HG02610 (cell line): ENCODE results near the gene LGALS3BP.

ENCODE experiments used
- ATAC-seq: cut with Tn5 transposase; IDR thresholded peaks from one replicate; pipeline ENCODE4 v1.9.1; 2021; ENCODE audit warnings: mild to moderate bottlenecking, moderate library complexity; ENCODE audit not compliant: unreplicated experiment

Gene LGALS3BP

GRCh38 chr17:79014158-79014758 lies 34.5 kb upstream of the LGALS3BP start:
- no peak for ATAC-seq

- ATAC-seq = no peak
These were observed 32.9 kb upstream of the LGALS3BP start for GRCh38 chr17:79012563-79013134.

GRCh38 chr17:79011451-79012147 lies 31.9 kb upstream of the LGALS3BP start:
- ATAC-seq = no peak

DNA sequence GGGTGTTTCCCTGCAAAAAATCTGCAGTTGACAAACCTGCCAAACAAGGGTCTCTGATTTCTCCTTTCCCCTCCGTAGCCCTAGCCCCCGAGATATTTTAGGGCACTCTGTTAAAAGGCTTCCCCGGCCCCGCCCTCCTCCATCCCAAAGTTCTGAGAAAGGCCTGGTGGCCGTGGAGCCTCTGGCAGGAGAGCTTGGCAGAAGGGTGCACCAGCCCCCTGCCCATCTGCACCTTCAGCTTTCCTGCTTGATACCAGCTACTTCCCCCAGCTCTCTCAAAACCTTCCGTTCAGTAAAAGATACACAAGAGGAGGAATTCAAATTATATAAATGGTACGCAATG lies 30.6 kb upstream of the LGALS3BP start:
- ATAC-seq = no peak

- ATAC-seq = peak; percentile 93
These were observed 29.9 kb upstream of the LGALS3BP start, which contains the start of gene CANT1 for GRCh38 chr17:79009397-79010303. Gene CANT1 (minus strand): TSS chr17:79009764. CDS start chr17:78997622, 12,142 bp downstream.

DNA sequence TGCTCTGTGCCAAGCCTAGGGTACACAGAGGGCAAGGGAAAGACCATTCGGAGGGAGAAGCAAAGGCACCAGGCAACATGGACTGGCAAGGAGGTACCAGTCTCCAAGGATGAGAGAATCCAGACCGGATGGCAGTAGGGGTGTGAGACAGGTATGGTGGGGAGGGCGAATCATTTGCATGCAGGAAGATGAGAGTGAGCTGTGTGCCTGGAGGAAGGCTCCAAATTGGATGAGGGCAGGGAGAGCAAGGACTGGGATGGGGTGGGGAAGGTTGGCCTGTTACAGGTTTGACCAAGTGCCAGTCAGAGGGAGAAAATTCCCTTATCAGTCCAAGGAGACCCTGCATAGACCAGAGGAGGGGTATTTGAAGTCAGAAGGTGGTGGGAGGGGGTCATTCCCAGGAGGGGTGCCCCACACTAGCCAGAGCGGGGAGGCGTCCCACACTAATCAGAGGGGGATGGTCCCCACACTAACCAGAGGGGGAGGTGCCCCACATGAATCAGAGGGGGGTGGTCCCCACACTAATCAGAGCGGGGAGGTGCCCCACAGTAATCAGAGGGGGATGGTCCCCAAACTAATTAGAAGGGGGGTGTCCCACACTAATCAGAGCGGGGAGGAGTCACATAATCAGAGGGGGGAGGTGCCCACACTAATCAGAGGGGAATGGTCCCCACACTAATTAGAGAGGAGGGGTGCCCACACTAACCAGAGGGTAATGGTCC lies 29.1 kb upstream of the LGALS3BP start:
- ATAC-seq = no peak

DNA sequence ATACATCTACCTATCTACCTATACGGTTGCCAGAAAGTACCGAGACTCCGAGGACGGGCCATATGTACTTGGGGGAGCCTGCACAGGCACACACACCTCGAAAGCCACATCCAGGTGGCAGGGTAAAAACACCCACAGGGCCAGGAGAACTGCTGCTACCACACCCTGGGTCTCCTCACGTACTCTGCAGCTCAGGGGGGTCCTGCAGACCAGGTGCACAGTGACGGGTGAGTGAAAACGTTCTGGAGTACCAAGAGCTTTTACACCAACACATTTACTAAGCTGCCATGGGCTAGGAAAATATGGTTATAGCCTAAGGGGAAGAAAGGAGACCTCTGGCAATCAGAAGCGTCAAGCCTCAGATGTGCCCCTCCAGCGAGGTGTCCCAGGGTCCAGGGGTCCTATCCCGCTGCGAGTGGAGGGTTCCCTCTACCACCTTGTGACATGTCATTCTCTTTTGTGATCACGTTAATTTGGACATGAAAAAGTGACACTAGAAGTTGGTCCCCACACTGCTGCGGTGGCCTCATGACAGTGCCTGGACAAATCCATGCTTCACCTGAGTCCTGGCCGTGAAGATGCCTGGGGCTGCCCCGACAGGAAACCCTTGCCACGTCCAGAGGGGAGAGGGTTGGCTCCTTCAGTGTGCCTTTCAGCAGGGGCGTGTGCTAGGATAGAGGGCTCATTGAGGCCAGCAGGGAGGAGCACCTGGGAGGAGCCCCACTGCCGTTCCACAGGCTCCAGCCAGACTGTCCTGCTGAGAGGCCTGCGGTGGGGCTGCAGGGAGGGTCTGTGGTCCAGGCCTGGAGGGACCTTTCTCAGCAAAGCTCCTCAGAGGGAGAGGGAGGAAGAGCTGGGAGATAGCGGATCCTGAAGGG lies 28.0 kb upstream of the LGALS3BP start:
- no peak for ATAC-seq

DNA sequence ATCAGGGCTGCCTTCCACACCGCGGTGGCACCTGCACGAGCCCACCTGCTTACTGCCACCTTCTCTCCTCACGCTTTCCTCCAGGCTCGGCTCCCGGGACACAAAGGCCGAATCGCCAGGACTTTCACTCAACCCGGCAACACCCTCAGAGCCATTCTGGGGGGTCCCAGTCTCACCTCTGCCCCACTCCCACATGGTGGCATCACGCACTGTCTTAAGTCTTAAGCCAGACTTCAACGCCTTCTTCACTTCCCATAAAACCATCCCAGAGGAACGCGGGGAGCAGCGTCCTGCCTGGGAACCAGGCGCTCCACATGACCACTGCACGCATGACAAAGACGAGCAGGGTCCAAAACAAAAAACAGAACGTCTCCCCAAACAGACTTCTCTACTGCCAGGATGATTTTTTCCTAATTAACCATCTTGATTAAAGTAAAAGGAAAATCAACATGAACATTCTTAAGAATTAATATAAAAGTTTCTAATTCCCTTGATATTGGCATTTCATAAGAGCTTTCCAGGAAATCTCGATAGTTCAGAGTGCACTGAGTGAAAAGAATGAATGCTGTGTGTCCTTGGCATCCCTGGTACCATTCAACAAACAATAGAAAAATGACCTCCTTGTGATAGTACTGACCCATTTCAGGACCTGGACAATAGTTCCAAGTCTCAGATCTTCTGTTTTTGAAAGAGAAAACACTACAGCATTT lies 27.2 kb upstream of the LGALS3BP start:
- ATAC-seq = no peak

- no peak for ATAC-seq
These were observed 26.3 kb upstream of the LGALS3BP start for GRCh38 chr17:79006046-79006445.

- no peak for ATAC-seq
These were observed 25.5 kb upstream of the LGALS3BP start for GRCh38 chr17:79005063-79005861.

DNA sequence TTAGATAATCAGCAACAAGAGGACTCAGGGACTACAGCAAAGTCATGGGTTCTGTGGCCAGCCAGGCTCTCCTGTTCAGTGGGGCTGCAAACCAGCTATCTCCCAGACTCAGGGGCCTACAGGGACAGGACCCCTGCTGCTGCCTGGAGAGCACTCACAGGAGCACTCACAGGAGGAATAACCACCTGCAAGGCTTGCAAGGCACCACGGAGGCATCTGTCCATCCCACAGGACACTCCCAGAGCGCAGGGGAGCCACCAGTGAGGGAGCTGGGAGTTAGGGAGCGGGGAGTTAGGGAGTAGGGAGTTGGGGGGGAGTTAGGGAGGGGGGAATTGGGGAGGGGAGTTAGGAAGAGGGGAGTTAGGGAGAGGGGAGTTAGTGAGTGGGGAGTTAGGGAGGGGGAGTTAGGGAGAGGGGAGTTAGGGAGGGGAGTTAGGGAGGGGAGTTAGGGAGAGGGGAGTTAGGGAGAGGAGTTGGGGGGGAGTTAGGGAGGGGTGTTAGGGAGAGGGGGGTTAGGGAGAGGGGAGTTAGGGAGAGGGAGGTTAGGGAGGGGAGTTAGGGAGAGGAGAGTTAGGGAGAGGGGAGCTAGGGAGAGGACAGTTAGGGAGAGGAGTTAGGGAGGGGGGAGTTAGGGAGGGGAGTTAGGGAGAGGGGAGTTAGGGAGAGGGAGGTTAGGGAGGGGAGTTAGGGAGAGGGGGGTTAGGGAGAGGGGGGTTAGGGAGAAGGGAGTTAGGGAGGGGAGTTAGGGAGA lies 24.1 kb upstream of the LGALS3BP start:
- ATAC-seq = no peak

DNA sequence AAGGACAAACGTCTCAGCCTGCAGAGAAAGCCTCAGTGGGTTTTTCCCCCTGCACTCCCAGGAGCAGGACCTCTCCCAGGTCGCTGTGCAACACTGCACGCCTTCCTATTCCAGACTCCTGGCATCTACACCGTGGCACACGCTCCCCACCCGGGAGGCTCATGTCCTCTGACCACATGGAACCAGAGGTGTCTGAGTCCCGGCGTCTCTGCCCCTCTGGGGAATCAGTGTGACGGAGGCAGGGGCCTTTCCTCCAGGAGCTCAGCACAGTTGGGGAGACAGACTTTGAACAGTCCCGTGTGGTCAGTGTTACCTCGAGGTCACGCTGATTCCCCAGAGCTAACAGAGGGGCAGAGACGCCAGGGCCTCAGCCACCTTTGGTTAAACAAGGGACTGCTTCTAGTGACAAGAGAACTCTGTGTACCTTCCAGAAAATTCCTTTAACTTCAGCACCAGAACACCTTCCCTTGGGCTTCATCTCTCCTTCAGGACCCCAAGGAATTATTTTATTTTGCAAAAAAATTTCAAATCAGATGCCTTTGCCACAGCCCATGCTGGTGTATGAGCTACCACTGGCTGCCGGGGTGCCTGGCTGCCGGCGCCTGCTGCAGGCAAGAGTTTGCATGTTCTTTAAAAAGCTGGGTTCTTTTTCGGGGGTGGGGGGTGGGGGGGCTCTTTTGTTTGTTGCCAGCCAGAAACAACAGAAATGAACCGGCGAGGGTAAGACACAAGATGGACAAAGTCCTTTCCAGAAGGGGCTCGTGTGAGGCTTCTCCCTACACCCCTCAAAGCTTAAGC lies 23.3 kb upstream of the LGALS3BP start:
- ATAC-seq = no peak

- ATAC-seq = no peak
These were observed 22.6 kb upstream of the LGALS3BP start for GRCh38 chr17:79002291-79002690.

DNA sequence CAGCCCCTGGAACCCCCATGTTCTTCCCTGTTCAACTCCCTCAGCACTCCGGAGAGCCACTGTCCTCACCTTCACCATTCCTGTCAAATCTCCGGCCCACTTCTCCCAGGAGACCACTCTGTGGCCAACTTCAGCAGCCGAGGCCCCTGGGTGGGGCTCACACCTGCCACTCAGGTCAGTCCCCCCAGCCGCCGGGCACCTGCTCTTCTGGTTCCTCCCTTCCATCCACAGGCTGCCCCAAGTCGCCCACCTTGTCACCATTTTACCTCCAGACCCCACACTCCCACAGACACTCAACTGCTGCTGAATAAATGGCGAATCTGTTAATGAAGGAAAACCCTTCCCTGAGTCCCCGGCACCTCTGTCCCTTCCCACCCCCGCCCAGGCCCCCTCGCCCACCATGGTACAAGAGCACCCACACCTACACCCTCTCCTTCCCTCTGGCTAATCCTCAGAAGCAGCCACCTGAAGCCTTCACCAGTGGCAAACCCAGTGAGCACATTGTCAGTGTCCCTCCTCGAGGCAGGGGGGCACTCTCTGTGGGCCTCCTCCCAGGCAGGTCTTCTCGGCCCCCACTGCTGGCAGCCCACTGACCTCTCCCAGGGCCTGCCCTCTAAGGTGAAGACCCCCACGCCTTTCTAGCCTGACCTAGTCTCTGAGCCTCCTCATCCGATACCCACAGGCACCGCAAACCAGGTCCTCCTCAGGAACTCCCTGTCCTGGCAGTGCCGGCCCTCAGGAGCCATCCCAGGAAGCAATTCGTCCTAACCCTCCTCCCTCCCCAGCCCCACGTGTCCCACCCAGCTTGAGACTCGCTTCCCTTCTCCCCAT lies 21.7 kb upstream of the LGALS3BP start:
- ATAC-seq = no peak

DNA sequence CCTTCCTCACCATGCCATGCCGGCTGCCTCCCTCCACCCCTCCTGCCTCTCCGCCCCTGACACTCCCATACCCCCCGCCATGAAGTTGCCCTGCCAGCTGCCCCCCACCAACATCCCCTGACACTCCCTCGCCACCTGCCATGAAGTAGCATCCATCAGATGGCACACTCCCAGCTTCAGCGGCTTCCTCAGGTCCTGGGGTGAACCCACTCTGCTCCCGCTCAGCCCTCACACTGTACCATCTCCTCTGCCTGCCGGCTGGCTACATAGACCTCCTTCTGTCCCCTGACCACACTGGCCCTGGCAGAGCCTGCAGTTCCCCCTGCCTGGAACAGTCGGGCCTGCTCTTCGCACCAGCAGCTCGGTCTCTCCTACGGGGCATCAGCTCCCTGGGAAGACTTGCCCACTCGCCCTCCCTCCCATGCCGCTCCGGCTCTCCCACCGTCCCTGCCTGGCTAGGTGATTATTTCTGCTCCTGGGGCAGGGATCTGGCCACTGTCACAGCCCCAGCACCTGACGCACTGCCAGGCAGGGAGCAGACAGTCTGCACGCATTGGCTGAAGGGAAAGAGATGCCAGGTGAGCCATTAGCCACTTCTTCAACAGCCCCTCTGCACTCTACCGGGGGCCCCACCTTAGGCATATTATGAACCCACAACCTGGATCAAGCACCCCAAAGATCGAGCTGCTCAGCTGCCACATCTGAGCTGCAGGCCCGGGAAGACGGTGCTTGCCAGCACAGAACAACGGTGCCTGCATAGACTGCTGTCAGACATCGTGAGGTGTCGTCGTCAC lies 20.9 kb upstream of the LGALS3BP start:
- ATAC-seq = no peak
